Testis (tissue), 3 donors: ENCODE measurements around the gene BMP8A. TPM values are rescaled to one million over a fixed set of nuclear protein-coding genes. Genes with fewer than 3 reads are reported as not detected.
A peak's percentile ranks its signal among the peaks of the same experiment; 100 is the strongest.
"Not testable (repeated sequence)": the region's sequence is repeated elsewhere in the genome, so short reads cannot be mapped to it uniquely, and the experiment has no call there.

Experiments
- DNase-seq: peaks from one replicate; pipeline ENCODE4 v3.0.0-alpha.2; 2019
- H3K27ac ChIP-seq, 2 donors: fragments of 200-600 bp; sonication (generic); one replicate each; pipeline ENCODE4 v1.5.1; 2019
- H3K27me3 ChIP-seq: fragments of 200-600 bp; sonication (generic); one replicate; pipeline ENCODE4 v1.5.1; 2019
- H3K36me3 ChIP-seq: fragments of 200-600 bp; sonication (generic); one replicate; pipeline ENCODE4 v1.5.1; 2017; ENCODE audit warnings: low read depth; ENCODE audit errors: missing control alignments
- H3K4me1 ChIP-seq: fragments of 200-600 bp; sonication (generic); one replicate; pipeline ENCODE4 v1.5.1; 2019
- H3K4me3 ChIP-seq, 2 donors: fragments of 200-600 bp; sonication (generic); one replicate each; pipeline ENCODE4 v1.5.1; 2017 to 2019
- H3K9me3 ChIP-seq: fragments of 200-600 bp; sonication (generic); one replicate; pipeline ENCODE4 v1.5.1; 2017
- CTCF ChIP-seq, 3 experiments: fragments of 450-650 bp in 2 of 3; fragments of 200-600 bp in 1 of 3; sonication (generic) in 1 of 3; IDR thresholded peaks; one replicate each; pipeline ENCODE4 v1.5.1; 2016 to 2019; ENCODE audit warnings: antibody characterized with exemption in 3 of 3, mild to moderate bottlenecking in 2 of 3, moderate library complexity in 1 of 3
- POLR2A ChIP-seq: fragments of 450-650 bp; IDR thresholded peaks from one replicate; pipeline ENCODE4 v1.6.1; 2017; ENCODE audit warnings: antibody characterized with exemption, mild to moderate bottlenecking, moderate library complexity
- WGBS, 2 donors: methylation state at CpG; one replicate each; pipeline ENCODE4 v1.1.5; 2018; 5-methylcytosine and 5-hydroxymethylcytosine counted together
- intact Hi-C: fragments of 100-400 bp; cut with DNase I; formaldehyde crosslinking; loops from one replicate; pipeline ENCODE4 v1.15.1; 2023; ENCODE audit warnings: low total_unique reads
- polyA plus RNA-seq: library from polyadenylated mRNA; stranded (reverse); fragments of 350-450 nt; fragmentation: Illumina TruSeq; extraction: RNeasy Lipid Tissue Mini Kit (QIAGEN cat#74804); gene quantifications from one replicate; pipeline ENCODE4 v1.2.3, GENCODE V29; 2014; ENCODE audit warnings: low read depth, low replicate concordance; ENCODE audit not compliant: insufficient read depth
- total RNA-seq, 2 donors: library from RNA; depleted of rRNA; stranded (reverse); fragments of >200 nt; gene quantifications; one replicate each; pipeline ENCODE4 v1.2.3, GENCODE V29; 2016

The BMP8A gene
- total and polyA plus RNA-seq, 3 donors from 2014 or later, result 4.3 to 15.0 (median 5.6) TPM

GRCh38 chr1:39494671-39495410, 3.4 kb downstream of the BMP8A start:
- 88 to 89% methylated on average over 10 to 14 of the region's 14 CpGs for WGBS, 2 donors

GRCh38 chr1:39496520-39496919, 5.1 kb downstream of the BMP8A start:
- H3K4me3 ChIP-seq, intact Hi-C loops, H3K27ac ChIP-seq, H3K36me3 ChIP-seq, DNase-seq, H3K9me3 ChIP-seq, H3K27me3 ChIP-seq: not testable (repeated sequence)
- H3K4me1 ChIP-seq, result peaks cover 13% of the 10 kb centered on the region
- WGBS, 2 donors, result 89 to 98% methylated on average over 3 to 5 of the region's 5 CpGs

More at GRCh38 chr1:39494671-39495410, 3.4 kb downstream of the BMP8A start:
- intact Hi-C loops, result no loop called here
- H3K27ac ChIP-seq, result no peak overlapping the region
- H3K36me3 ChIP-seq, result no peaks in the 10 kb centered on the region
- no peak overlapping the region for H3K4me3 ChIP-seq
- no peak for TF ChIP-seq CTCF (IDR thresholded peaks at IDR 0.05)
- no peak for DNase-seq
- peaks cover 16% of the 10 kb centered on the region for H3K4me1 ChIP-seq
- no peaks in the 10 kb centered on the region for H3K9me3 ChIP-seq
- no peaks in the 10 kb centered on the region for H3K27me3 ChIP-seq

- peak overlapping the region in 1 of 2 donors; percentile 80 for H3K27ac ChIP-seq
These were observed 6.1 kb downstream of the BMP8A start for GRCh38 chr1:39497585-39497984.

GRCh38 chr1:39498096-39498710, 6.8 kb downstream of the BMP8A start:
- WGBS, 2 donors, result 43 to 76% methylated on average over 4 to 9 of the region's 9 CpGs
- H3K4me3 ChIP-seq, H3K27me3 ChIP-seq, H3K9me3 ChIP-seq, H3K36me3 ChIP-seq, intact Hi-C loops: not testable (repeated sequence)
- H3K4me1 ChIP-seq, result peaks cover 13% of the 10 kb centered on the region
- DNase-seq, result peak; percentile 54
- peak overlapping the region in 1 of 2 donors; percentile 80 for H3K27ac ChIP-seq

More at GRCh38 chr1:39497585-39497984, 6.1 kb downstream of the BMP8A start:
- Histone ChIP-seq H3K4me3 (no peak overlapping the region), H3K9me3 (no peaks in the 10 kb centered on the region), H3K4me1 (peaks cover 13% of the 10 kb centered on the region), H3K27me3 (no peaks in the 10 kb centered on the region), H3K36me3 (no peaks in the 10 kb centered on the region)
- WGBS, 2 donors, result 58 to 75% methylated on average over 2 to 5 of the region's 5 CpGs
- DNase-seq, result no peak
- no peak for TF ChIP-seq CTCF (IDR thresholded peaks at IDR 0.05)
- TF ChIP-seq POLR2A, result no peak
- intact Hi-C loops, result no loop called here

- Histone ChIP-seq H3K4me1 (peaks cover 13% of the 10 kb centered on the region), H3K27ac (peak overlapping the region; percentile 72 to 80)
- H3K27me3 ChIP-seq, H3K4me3 ChIP-seq, H3K9me3 ChIP-seq, H3K36me3 ChIP-seq, intact Hi-C loops, DNase-seq: not testable (repeated sequence)
- 50% methylated on average over 6 of the region's 15 CpGs; no CpG with 5 or more reads in 1 of the 2 donors for WGBS, 2 donors
These were observed 7.4 kb downstream of the BMP8A start for GRCh38 chr1:39498821-39499220.

GRCh38 chr1:39499668-39500067, 8.2 kb downstream of the BMP8A start:
- Histone ChIP-seq H3K36me3 (no peaks in the 10 kb centered on the region), H3K4me3 (no peak overlapping the region), H3K9me3 (no peaks in the 10 kb centered on the region), H3K27me3 (no peaks in the 10 kb centered on the region), H3K27ac (peak overlapping the region; percentile 72 to 80), H3K4me1 (peaks cover 13% of the 10 kb centered on the region)
- TF ChIP-seq CTCF (IDR thresholded peaks at IDR 0.05), result no peak
- TF ChIP-seq POLR2A, result no peak
- intact Hi-C loops, result no loop called here
- 44 to 47% methylated on average over 2 to 5 of the region's 5 CpGs for WGBS, 2 donors
- peak; percentile 81 for DNase-seq
